Urothelium cell line (cell line): Measurements from ENCODE around the gene PBOV1.
"Not testable (repeated sequence)": the region's sequence is repeated elsewhere in the genome, so short reads cannot be mapped to it uniquely, and the experiment has no call there.

Experiments used
- DNase-seq: peaks from one replicate; pipeline ENCODE4 v3.0.0; 2011; ENCODE audit warnings: low spot score, mixed read lengths
- FAIRE-seq: peaks from 2 replicates; lab custom pipeline; 2011; peaks lifted over from hg19 to GRCh38; lab: Jason Lieb, UNC

PBOV1 gene

DNA sequence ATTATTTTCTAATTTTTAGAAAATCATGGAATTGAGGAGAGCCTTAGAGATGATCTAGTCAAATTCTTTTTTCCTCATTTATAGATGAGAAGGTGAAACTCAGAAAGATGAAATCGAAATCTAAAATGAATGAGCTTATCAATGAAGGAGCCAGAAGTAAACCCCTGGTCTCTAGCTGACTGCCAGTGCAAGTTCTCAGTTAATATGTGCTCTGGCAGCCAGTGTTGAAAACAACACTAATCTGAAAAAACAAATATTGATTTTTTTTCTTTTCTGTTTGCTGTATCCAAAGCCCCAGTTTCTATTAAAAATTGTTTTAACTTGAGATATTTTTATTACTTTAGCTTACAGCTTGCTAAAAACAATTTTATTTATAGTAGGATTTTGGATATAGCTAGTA, 21.5 kb upstream of the PBOV1 start:
- DNase-seq (no peak), FAIRE-seq (no peak)

GRCh38 chr6:138238368-138238767, 20.1 kb upstream of the PBOV1 start:
- DNase-seq: no peak
- FAIRE-seq: no peak

GRCh38 chr6:138237463-138237862, 19.2 kb upstream of the PBOV1 start:
- FAIRE-seq (no peak), DNase-seq (no peak)

GRCh38 chr6:138235693-138236092, 17.4 kb upstream of the PBOV1 start:
- no peak for FAIRE-seq
- no peak for DNase-seq

DNA sequence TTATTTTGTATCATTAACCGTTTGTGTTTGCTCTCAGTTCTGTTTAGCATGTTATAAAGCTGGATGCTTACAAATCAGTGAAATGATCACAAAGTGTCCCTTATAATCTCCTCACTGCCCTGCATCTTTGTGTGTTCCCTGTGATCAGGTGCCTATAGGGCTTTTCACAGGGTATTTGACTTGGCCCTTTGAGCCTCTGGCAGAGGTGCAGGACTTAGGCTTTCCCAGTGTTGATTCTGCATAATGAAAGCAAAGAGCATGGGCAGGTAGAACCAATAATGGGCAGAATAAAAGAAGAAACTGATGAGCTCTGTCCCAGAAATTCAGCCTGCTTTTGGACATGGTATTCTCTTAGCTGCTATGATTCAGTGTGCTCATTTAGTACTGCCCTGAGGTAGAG, 16.9 kb upstream of the PBOV1 start:
- FAIRE-seq: no peak
- DNase-seq: no peak

- DNase-seq (no peak), FAIRE-seq (no peak)
Observed at GRCh38 chr6:138234363-138234762, 16.1 kb upstream of the PBOV1 start.

DNA sequence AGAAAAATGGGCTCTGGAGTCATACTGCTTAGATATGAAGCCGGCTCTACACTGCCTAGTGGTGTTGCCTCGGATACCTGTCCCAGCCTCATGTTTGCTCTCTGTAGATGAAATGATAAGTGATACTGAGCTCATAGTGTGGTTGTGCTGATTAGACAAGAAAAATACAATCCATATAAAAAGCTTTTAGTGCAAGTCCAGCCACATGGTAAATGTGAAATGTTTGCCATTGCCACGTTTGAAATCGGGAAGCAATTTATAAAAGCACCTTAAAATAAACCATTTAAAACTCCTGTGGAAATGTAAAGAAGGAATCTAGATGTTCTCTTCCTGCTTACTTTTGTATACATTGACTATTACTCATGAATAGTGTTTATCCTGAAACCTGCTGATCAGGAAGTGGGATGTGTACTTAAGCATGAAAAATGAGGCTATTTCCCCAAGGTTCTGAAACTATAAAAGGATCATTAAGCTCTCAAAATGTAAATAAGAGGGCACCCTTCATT, 13.1 kb upstream of the PBOV1 start:
- DNase-seq (no peak), FAIRE-seq (no peak)

GRCh38 chr6:138230759-138231380, 12.6 kb upstream of the PBOV1 start:
- DNase-seq: no peak
- no peak for FAIRE-seq

- DNase-seq (no peak), FAIRE-seq (no peak)
Observed at GRCh38 chr6:138230221-138230620, 11.9 kb upstream of the PBOV1 start.

DNA sequence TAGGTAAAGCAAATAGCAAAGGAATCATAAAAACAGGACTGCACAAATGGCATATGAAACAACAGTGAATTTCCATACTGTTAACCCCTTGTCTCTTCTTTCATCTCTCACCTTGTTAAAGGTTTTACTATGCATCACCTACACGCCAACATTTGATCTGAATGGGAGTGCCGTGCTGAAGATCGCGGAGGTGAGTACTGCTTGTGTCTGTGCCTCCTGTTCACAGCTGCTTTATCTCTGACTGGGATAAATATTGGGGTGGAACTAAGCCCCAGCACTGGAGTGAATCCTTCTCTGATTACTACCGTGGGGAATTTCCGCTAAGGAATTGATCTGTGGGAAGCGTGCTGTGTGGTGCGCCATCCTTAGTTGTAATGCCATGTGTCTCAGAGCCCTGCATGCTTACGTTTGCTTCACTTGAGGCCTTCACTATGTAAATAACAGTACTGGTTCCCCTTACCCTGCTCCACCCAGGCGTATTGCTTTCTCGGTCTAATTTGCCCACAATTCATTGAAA, 11.4 kb upstream of the PBOV1 start:
- FAIRE-seq: no peak
- DNase-seq: no peak

- DNase-seq (no peak), FAIRE-seq (no peak)
Observed at GRCh38 chr6:138229072-138229471, 10.8 kb upstream of the PBOV1 start.

- FAIRE-seq (no peak), DNase-seq (no peak)
Observed at GRCh38 chr6:138227316-138227781, 9.1 kb upstream of the PBOV1 start.

GRCh38 chr6:138226700-138227315, 8.5 kb upstream of the PBOV1 start:
- FAIRE-seq: no peak
- DNase-seq: no peak

DNA sequence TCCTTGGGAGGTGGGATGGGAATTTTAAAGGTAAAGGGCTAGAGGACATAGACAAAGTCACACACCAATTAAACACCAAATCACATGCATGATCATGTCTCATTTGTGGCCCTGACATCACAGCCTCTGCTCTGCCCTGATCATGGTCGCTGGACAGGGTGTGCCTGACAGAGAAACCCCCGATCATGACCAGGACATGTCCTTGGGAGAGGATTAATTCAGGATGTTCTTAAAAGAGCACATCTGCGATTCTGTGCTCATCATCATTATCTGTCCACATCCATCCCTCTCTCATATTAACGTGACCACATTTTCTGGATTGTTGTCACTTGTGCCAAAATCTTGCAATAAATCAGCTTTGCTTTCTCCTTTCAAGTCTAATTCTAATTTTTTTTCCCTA, 7.7 kb upstream of the PBOV1 start:
- no peak for DNase-seq
- no peak for FAIRE-seq

GRCh38 chr6:138222901-138223546, 4.7 kb upstream of the PBOV1 start:
- FAIRE-seq: no peak
- DNase-seq: no peak

DNA sequence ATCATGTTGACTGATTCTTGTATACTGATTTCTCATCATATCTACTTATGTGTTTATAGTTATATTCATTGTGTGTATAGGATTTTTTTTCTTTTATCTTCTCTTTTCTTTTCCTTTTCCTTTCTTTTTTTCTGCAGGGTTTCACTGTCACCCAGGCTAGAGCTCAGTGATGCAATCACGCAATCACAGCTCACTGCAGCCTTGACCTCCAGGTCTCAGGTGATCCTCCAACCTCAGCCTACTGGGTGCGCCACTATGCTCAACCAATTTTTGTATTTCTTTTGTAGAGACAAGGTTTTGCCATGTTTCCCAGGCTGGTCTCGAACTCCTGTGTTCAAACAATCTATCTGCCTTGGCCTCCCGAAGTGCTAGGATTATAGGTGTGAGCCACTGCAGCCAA, 1.6 kb upstream of the PBOV1 start:
- DNase-seq (no peak), FAIRE-seq (no peak)

DNA sequence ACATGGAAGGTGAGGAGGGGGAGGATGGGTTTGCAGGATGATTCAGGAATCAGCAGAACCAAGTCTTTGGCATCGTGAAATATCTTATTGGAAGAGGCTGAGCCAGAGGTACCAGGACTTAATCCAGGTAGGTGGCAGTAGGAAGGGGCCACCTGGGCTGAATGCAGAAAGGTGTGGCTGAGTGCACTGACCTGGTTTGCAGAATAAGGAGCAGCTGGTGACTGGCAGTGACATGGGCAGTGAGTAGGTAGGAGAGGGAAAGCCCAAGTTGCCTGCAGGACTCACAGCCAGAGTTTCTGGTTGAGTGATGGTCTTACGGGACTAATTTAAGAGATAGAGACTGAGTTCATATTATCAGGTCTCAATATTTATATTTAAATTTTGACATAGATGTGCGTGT, 1.1 kb upstream of the PBOV1 start:
- FAIRE-seq: no peak

GRCh38 chr6:138215093-138215782, 3.1 kb downstream of the PBOV1 start:
- DNase-seq (no peak), FAIRE-seq (no peak)

More for the DNA sequence above, 1.1 kb upstream of the PBOV1 start:
- no peak for DNase-seq

DNA sequence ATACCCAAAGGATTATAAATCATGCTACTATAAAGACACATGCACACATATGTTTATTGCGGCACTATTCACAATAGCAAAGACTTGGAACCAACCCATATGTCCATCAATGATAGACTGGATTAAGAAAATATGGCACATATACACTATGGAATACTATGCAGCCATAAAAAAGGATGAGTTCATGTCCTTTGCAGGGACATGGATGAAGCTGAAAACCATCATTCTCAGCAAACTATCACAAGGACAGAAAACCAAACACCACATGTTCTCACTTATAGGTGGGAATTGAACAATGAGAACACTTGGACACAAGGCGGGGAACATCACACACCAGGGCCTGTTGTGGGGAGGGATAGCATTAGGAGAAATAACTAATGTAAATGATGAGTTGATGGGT, 5.8 kb downstream of the PBOV1 start:
- FAIRE-seq, DNase-seq: not testable (repeated sequence)

DNA sequence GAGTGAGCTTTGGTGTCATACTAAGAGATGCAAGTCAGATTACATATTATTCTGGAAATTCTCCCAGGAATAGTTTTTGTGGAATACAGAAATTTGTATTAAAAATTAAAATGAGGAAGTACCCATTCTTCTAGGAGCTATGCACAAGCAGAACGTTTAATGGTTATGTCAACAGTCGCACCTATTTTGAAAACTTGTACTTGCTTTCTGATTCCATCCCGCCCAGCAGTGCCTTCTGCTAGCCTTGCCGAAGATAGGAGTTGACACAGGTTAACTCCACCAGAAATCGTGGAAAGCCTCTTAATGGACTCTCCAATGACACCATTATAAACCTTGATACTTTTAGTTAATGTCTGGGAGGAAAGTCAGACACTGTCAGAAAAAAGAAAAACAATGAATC, 6.7 kb downstream of the PBOV1 start:
- DNase-seq (no peak), FAIRE-seq (no peak)

DNA sequence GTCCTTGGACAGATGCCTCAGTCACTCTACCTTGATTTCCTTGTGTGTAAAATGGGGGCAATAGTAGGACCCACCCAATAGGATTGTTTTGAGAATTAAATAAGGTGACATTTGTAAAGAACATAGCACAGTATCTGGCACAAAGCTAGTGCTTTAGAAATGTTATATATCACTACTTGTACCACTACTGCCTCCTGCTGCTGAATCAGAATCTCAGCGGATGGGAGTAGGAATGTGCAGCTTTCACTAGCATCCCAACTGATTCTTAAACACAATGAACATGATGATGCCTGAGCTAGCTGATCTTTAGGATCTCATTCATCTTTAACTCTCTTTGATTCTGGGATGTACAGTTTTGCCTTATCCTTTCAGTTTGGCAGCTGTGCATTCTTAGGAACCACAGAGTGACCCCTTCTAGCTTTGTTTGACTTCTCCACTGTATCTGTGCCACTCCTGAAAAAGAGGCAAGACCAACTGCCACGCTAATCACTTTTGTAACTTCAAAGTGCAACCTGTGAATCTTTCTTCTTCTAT, 7.2 kb downstream of the PBOV1 start:
- no peak for FAIRE-seq
- no peak for DNase-seq
